ENCODE measurements around the gene NT5DC1.

Gene NT5DC1

DNA sequence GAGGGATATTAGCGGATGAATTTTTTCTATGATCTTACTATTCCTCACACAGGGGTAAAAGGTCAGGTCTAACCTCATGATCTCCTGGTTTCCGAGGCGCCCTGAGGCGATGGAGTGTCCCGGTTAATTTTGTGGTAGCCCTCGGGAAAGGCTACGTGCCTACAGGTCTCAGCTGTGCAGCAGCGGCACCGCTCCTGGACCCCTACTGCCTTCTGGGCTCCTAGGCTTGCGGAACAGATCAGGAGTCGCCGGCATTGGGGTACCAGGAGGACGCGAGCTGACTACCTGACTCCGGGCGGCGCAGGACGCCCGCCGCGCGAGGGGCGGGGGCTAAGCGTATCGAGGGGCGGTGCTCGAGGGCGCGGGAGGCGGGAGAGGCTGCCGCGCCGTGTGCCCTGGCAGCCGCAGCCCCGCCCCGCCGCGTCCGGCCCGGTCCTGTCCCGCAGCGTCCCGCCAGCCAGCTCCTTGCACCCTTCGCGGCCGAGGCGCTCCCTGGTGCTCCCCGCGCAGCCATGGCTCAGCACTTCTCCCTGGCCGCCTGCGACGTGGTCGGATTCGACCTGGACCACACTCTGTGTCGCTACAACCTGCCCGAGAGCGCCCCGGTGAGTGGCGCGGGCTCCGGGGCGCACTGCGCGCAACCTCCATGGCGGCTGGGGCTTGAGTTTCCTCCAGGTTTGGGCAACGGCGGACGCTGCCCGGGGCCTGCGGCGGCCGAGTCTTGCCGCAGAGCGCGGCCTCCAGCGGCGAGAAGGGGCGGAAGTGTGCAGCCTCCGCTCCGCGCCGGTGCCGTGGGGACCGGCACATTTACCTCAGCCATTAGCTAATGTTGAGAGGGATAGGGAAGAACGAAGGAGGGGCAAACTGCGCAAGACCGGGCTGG lies at the start of gene NT5DC1:
NT5DC1 (plus strand) TSS at position 435 of the 883 bp plus-strand sequence; CDS start at position 513, 78 bp downstream.
- DNase-seq, result peak; percentile 66 to 82

DNA sequence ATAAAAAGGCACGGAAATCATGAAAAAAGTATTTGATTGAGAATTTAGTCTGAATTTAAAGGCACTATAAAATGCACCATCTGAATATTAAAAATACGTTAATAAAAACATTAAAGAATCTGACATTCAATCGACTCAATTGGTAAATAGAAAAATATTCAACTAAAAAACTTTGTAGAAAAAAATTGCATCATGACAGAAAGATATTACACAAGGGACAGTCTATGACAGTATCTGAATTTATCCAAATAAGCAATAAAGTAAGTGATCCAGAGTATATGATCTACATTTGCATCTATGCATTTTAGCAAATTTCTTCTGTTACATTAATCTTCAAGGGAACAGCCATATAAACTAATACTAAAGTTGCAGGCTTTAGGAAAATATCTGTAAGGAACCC lies 49.4 kb upstream of the NT5DC1 start:
- no peak for DNase-seq

DNA sequence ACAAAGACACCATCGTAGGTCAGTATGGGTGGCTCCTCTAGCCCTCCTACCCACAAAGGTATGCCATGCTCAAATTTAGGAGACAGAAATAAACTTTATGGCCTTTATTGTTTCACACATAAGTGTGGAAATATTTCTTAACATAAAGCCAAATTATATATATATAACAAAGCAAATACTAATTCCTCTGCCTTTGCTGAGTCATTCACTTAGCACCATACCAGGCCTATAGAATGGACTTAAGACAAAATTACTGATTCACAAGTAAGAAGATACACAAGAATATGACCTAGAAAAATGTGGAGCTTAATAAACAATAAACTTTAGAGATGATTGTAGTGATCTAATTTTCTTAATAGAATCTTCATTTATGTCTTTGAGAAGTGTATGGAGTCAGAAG lies 45.1 kb upstream of the NT5DC1 start:
- DNase-seq, result peak in 1 of 2 experiments; percentile 7

DNA sequence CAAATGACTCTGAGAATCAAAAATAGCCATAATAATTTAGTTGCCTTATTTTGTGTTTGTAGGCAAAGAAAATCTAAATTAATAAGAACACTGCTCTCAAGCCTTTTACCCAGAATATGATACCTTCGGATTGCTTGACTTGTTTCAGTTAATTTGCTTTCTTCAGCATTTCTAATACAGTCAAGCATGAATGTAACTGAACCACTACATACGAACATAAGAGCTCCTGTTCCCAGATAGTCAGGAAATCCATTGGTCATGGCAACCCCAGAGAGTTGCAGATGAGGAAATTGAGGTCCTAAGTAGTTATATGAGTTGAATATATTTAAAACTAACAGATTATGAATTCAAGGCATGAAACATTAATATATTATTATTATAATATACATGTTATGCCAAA lies 42.9 kb upstream of the NT5DC1 start:
- peak in 1 of 2 experiments; percentile 33 for DNase-seq

DNA sequence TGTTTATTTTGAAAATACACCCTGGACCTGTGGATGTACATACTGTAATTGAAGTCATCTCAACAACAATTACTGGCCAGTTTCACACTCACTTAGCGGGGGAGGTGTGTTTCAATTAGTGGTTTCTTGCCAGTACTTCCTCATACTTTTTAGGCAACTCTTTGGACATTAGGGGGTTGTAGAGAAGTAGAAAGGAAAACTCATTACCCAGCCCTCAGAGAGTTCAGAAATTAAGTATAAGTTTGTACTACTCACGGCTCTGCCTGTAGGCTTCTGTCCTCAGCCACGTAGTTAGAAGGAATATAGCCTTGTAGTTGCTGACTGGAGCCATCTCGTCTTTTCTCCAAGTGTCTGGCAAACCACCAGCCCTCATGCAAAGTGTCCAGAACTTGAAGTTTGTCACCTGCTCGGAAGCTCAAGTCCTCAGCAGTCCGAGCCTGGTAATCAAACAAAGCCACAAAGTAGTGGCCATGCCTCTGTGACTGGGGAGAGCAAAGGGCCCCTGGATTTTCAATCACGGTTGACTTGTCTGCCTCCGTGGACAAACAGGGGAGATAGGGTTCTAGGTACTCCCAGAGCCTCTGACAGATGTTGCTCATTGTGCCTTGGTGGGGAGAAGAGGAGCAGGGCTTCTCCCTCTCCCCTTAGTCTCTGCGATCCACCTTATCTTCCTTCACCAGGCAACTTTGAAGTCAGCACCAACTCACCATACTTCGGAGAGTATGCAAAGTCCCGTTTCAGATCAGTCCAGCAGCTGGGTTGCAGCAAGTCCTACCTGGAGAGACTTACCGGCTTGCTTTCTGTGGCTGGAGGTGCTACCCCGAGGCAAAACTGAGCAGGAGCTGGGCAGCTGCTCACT lies 40.7 kb upstream of the NT5DC1 start:
- peak in 1 of 2 experiments; percentile 38 for DNase-seq

DNA sequence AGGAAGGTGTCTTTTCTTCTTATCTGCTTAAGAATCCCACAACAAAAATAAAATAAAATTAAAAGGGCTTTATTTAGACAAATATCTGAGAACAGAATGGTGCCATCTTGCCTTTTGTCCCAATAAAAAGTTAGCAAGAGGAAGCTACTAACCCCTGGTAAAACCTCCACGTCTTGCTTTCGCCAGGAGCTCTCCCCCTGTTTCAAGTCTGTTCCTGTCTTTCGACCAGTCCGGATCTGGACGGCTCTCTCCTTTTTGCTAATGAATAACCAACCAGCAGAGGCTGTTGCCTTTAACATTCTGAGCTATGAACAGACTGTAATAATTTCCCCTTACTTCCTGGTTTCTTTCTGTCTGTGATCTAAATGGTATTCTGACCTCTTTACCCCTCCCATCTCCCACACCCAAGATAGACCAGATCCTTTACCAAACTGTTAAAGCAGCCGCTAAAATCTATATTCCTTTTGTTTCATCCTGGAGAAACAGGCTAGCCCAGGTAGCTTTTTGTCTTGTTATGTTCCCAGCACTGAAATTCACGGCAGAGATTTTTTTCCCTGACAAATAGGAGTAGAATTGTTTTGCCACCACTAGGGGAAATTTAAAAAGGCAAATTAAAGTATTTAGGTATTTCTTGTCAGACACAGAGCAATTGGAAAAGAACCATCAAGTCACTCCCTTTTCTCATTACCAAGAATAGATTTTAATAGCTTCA lies 39.9 kb upstream of the NT5DC1 start, which contains the start of gene FRK:
FRK (minus strand) TSS at position 320 of the 712 bp plus-strand sequence. CDS start 580 bp downstream, outside the sequence.
- peak; percentile 28 to 47 for DNase-seq

DNA sequence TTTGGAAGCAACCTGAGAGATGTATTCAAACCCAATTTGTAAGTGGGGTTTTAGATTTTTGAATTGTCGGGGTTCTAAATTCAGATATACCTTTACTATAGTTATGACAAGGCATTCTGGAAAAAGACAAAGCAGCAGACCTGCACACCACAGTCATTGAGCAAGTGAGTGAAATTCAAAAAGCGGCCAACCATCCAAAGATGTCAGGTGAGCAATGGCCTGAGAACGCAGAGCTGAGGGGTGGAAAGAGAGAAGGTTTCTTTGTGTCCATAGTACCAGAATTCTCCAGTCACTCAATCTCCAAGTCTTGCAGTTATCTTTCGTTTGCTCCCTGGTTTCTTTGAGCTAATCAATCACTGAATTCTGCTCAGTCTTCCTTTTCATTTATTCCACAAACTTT lies 38.2 kb upstream of the NT5DC1 start:
- DNase-seq, result no peak

DNA sequence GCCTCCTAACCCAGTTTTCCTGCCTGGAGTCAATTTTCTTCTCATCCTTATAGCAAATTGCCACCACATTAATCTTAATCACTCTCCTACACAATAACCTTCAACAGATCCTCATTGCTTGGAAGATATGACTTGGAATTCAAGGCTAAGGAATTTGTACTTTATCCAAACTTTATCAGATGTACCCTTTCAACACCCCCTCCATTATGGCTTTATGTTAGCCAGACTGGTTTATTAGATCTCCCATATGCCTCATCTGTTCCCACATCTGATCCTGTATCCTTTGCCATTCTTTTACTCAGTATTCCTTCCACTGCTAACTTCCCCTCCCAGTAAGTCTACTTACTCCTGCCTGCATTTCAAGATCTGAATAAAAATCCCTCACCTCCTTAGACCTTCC lies 36.0 kb upstream of the NT5DC1 start:
- DNase-seq, result no peak

DNA sequence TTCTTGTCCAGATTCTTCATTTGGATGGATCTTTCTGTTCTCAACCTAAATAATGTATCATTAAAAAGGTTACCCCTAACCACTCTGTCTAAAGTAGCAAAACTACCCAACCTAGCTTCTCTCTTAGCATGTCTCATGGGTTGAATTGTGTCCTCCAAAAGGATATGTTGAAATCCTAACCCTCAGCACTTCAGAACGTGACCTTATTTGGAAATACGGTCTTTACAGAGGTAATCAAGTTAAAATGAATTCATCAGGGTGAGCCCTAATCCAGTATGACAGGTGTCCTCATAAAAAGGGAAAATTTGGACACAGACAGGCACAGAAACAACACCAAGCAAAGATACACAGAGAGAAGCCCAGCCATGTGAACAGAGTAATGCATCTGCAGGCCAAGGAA lies 33.9 kb upstream of the NT5DC1 start:
- DNase-seq, result no peak

DNA sequence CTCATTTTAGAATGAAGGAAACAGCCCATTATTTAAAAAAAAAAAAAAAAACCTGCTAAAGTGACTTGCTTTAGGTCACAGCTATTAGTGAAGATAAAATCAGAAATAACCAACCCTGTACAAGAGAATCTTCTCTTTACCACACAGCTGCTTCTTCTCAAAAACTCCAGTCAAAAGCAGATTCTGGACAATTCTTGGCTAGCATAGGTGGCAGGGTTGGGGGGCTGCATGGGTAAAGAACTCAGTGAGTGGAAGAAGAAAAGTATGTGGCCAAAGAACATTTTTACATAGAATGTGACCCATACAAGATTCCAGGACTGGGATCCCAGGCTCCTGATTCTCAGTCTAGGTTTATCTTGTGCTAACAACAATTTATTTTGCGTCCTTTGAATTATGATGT lies 30.6 kb upstream of the NT5DC1 start:
- DNase-seq, result no peak

DNA sequence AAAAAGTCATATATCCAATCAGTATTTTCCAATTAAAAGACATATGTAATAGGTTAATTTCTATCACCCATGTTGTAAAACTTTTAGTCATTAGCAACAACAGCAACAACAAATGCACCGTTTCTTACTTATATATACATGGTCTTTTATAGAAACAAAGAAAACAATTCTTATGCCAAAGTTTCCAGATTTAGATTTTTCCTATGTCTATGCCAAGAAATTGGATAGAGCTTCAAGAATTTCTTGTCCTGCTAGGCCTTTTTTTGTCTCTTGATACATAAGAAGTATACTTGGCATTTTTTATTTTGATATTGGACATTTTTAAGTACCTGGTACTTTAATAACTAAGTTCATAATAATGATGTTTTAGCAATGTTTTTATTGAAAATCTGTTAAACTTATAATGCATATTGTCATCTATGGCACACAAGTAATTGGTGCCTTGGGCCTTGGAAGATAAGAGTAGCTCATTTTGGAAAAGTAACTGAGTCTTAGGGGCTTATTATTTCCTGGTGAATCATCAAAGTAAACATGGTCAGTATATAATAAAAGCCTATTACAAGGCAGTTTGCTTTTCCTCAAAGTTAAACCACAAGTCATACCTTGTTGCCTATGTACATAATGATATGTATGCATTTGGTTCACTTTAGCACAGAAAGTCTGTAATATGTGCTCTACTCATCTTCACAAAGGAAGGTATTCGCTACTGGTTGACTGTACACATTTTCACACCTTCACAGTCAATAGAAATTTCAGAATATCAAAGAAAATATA lies 29.9 kb upstream of the NT5DC1 start:
- DNase-seq, result no peak

DNA sequence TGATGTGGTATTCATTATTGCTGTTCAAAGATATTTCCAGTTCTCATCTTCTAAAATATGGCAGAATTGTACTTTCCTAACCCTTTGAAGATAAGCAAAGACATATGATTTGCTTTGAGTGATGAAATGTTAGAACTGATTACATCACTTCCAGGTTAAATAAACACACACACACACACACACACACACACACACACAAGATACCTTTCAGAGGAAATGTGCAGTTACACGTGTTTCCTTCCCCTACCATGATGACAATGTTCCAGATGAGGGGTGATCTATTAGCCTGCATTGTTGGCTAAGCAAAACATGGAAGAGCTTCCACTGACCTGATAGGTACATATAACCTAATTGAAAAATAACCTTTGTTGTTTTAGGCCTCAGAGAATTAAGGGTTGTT lies 28.3 kb upstream of the NT5DC1 start:
- DNase-seq, result no peak

DNA sequence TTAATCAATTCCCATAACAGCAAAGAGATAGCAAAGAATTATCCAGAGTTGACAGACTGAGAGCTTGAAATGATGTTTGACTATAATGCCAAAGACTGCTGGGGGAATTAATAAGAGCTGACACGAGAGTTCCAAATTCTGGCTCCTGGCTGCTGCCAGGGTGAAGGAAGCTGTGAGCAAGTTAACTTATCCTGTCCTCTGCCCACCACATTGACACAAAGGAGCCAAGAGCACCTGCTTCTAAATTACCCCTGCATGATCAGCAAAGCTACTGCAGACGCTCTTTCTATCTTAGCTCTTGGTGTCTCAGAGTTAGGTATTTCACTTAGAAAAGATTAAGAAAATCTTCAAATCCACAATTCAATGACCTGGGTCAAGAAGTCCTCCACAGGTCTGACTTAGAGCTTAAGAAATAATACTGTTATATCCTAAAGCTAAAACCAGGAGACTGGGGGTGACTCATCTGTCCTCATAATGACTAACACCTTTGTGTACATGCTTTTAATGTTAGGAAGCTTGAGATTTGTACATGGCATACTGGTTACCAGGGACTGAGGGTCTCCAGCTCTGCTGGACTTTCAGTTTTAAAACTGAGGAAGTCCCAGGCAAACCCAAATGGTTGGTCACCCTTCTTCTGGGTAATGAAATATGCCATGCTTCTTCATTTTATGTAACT lies 26.8 kb upstream of the NT5DC1 start:
- no peak for DNase-seq

DNA sequence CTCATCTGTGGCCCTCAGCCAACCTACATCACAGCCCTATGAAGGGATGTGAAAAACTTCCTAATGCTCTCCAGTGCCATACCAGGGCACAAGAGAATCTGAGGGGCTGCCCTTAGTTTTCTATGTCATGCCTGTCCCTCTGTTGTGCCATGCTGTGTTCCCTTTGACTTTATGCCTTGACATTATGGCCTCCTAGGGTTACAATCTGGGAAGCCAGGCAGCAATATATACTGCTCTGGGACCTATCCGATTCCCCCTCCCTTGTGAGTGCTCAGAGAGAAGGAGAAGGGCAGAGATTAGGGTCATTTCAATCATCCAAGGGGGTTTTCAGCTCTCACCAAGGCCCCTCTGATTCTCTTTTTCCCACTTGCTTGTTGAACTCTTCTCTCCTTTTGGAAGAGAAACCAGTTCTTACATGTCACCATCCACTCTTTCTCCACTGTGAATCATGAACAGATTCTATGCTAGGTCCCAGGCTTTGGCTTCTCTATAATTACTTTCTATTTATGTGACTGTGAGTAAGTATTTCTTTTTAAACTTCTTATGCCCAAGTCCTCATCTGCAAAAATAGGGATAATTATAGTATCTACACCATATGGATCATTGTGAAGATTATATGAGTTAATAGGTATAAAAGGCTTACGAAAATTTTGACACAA lies 25.8 kb upstream of the NT5DC1 start:
- no peak for DNase-seq

DNA sequence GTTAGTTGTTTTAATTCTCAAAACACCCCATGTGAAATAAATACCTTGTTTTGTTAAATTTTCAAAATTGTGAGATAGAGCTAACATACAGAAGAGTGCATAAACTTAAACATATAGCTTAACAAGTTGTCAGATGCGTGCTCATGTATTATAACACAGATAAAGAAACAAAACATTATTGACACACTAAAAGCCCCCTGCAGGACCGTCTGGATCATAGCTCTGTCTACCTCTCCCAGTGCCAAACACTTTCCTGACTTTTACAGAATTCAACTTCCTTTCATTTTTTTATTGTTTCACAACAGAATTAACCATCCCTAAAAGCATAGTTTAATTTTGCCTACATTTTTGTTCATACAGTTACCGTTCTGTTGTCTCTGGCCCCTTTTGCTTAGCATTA lies 22.1 kb upstream of the NT5DC1 start:
- no peak for DNase-seq

DNA sequence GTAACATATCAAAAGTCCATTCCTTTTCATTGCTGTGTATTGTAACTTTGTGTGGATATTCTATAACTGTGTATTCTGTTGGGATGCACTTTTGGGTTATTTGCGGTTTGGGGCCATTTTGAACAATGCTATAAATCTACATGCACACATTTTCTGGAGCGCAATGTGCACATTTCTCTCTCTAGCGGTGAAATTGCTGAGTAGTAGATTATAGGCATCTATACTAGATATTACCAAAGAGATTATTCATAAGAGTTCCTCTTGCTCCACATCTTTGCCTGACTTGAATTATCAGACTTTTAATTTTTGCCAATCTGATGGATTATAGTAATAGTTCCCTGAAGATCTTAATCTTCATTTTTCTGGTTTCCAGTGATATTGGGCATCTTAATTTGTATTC lies 21.7 kb upstream of the NT5DC1 start:
- DNase-seq, result no peak

DNA sequence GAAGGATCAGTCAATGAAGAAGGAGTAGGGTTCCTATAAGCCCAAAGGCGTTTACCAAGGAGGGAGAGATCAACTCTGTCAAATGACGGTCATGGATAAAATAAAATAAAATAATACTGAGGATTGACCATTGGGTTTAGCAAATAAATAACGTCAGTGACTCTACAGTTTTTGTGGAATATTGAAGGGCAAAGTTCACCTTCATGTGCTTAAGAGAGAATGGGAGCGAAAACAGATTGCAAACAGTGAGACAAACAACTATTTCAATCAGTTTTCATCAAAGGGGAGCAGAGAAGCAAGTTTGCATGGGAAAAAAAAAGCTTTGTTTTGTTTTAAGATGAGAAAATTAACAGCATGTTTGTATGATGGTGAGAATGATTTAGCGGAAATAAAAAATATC lies 17.6 kb upstream of the NT5DC1 start:
- no peak for DNase-seq

DNA sequence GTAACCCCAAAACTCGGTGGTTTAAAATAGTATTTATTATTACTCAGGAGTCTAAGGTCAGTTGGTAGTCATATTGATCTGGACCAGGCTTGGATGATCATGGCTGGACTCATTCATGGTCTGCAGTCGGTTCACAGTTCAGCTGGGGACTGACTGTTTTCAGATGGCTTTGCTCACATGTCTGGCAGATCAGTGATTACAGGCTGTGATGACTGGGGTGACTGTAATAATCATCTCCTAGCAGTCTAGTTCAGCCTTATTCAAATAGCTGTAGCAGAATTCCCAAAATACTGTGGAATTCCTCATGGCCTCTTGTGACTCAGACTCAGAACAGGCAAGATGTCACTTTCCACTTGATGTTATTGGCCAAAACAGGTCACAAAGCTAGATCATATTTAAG lies 16.4 kb upstream of the NT5DC1 start:
- DNase-seq, result no peak

DNA sequence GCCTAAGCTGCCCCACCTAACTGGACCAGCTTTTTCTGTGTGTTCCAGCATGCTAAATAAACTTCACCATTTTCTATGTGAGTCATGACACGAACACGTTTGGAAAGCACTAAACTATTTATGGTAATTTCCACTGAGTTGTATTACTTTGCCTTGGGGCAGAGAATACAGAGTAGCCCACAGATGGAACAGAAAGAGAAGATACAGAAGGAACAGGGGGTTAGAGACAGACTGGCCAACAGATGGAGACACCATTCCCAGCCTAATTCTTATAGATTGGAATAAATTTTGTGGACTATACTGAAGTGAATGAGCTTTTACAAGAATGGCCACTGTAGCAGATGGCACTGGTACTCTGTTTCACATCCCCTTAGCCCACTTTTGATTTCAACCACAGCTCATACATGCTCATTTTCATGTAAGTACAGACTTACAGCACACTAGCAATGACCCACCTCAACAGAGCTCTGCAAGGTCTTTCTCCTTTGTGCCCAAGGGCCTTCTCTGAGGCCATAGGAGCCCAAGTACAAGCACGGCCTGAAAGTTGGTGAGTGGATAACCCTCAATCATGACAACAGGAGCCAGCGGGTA lies 13.1 kb upstream of the NT5DC1 start:
- no peak for DNase-seq

DNA sequence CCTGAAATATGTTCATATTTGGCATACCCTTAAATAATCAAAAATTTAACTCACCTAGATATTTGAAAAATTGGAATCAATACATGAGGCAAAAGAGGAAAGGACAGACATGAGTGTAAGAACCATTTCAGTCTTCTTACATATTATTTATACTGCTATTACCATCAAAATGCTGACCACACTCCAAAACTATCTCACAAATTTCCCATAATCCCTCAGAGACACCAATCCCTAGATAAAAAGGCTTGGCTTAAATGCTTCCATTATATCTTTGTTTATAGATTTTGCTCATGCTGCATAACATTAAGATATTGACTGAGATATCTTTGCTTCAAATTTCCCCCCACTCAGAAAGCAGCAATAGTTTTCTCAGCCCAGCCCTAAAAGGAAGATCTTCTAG lies 11.7 kb upstream of the NT5DC1 start:
- no peak for DNase-seq

DNA sequence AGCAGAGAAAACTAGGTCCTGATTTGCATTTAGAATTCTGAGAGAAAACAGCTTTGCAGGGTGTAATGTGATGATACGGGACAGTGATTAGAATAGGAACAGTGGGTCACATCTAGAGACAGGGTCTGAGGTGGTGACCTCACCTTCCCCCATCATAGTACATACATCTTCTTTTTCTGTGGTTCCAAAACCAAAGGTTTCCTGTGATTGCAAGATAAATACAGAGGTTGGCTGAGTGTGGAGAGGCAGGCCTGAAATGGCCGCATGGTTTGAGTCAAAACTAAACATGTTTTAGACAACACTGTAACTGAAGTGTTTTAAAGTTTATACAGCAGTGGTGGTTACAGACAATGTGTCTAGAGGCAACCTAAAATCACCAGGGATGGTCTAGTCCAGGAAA lies 10.4 kb upstream of the NT5DC1 start:
- no peak for DNase-seq

All from NCI-H2081 (cell line).